Right lobe of liver (tissue), 4 donors: ENCODE data around the gene CDKAL1.
"Not testable (repeated sequence)": the region's sequence is repeated elsewhere in the genome, so short reads cannot be mapped to it uniquely, and the experiment has no call there.

Experiments
- CTCF ChIP-seq, 4 donors: fragments of 200-600 bp in 3 of 4; fragments of 450-650 bp in 1 of 4; IDR thresholded peaks; one replicate each; pipeline versions ENCODE4 v1.5.1 to v1.8.0; 2016 to 2022; ENCODE audit warnings: antibody characterized with exemption in 4 of 4, mild to moderate bottlenecking in 2 of 4
- POLR2A ChIP-seq: fragments of 450-650 bp; IDR thresholded peaks from one replicate; pipeline ENCODE4 v1.6.1; 2017; ENCODE audit warnings: antibody characterized with exemption, mild to moderate bottlenecking
- donor health status: DM: no; HTN: no; CAD: no.
- donor health status: DM: no; HTN: no; CAD: no.
- donor health status: DM: no; HTN: yes; CAD: no.

GRCh38 chr6:21055480-21055879 lies 521.2 kb downstream of the CDKAL1 start:
- not testable (repeated sequence) for TF ChIP-seq CTCF (IDR thresholded peaks at IDR 0.05); POLR2A
